ENCODE data around the gene EPN3.

DNA sequence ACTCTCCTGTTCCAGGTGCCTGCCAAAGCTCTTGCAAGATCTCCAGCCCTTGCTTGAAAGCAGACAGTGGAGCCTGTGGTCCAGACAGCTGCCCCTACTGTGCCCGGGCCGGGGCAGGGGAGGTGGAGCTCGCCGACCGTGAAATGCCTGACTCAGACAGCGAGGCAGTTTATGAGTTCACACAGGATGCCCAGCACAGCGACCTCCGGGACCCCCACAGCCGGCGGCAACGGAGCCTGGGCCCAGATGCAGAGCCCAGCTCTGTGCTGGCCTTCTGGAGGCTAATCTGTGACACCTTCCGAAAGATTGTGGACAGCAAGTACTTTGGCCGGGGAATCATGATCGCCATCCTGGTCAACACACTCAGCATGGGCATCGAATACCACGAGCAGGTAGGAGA is 45.6 kb downstream of the EPN3 start:
- TF ChIP-seq, protein P1, sequence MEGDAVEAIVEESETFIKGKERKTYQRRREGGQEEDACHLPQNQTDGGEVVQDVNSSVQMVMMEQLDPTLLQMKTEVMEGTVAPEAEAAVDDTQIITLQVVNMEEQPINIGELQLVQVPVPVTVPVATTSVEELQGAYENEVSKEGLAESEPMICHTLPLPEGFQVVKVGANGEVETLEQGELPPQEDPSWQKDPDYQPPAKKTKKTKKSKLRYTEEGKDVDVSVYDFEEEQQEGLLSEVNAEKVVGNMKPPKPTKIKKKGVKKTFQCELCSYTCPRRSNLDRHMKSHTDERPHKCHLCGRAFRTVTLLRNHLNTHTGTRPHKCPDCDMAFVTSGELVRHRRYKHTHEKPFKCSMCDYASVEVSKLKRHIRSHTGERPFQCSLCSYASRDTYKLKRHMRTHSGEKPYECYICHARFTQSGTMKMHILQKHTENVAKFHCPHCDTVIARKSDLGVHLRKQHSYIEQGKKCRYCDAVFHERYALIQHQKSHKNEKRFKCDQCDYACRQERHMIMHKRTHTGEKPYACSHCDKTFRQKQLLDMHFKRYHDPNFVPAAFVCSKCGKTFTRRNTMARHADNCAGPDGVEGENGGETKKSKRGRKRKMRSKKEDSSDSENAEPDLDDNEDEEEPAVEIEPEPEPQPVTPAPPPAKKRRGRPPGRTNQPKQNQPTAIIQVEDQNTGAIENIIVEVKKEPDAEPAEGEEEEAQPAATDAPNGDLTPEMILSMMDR (IDR thresholded peaks at IDR 0.05; ENCODE audit: insufficient read depth, low read length, poor library complexity, severe bottlenecking), result no peak
- no peak for TF ChIP-seq EZH2phosphoT487 (conservative IDR thresholded peaks at IDR 0.05; ENCODE audit: low read length)
